H1 (cell line): ENCODE data around the gene OR10AD1. TPM values are rescaled to one million over a fixed set of nuclear protein-coding genes. Genes with fewer than 3 reads are reported as not detected.

ENCODE experiments used
- CTCF ChIA-PET: fragments of 300-600 bp; sonication (Branson Sonifier 250); formaldehyde crosslinking; loops from one replicate; lab custom pipeline; 2021; ENCODE audit not compliant: partially characterized antibody; lab: Charles Lee
- POLR2A ChIA-PET: fragments of 300-600 bp; sonication (Branson Sonifier 250); formaldehyde crosslinking; loops from one replicate; lab custom pipeline; 2021; ENCODE audit warnings: inconsistent platforms; ENCODE audit not compliant: partially characterized antibody; lab: Charles Lee
- DNase-seq, 2 experiments: peaks; one replicate each; pipeline versions ENCODE4 v3.0.0 to v3.0.0-alpha.2; 2010 to 2022; ENCODE audit warnings: low spot score in 2 of 2, low read depth in 1 of 2, mixed read lengths in 1 of 2
- FAIRE-seq: peaks from 2 replicates; lab custom pipeline; 2011; peaks lifted over from hg19 to GRCh38; lab: Jason Lieb, UNC
- H2AFZ ChIP-seq: 2 replicates; pipeline ENCODE4 v1.8.1; 2012; ENCODE audit warnings: low read length, inconsistent platforms
- H2AK5ac ChIP-seq: 2 replicates; pipeline ENCODE4 v1.6.1; 2013; ENCODE audit warnings: low read depth, low read length
- H2BK120ac ChIP-seq: replicated peaks from 2 replicates; pipeline ENCODE3; 2013; ENCODE audit warnings: low read depth, low read length, inconsistent platforms
- H2BK12ac ChIP-seq: 2 replicates; pipeline ENCODE4 v1.6.1; 2013; ENCODE audit warnings: low read depth, low read length
- H2BK15ac ChIP-seq: 2 replicates; pipeline ENCODE4 v1.6.1; 2013; ENCODE audit warnings: low read length
- H2BK20ac ChIP-seq: 2 replicates; pipeline ENCODE4 v1.6.1; 2013; ENCODE audit warnings: low read length
- H2BK5ac ChIP-seq: 2 replicates; pipeline ENCODE4 v1.6.1; 2013; ENCODE audit warnings: low read depth, low read length
- H3K14ac ChIP-seq: 2 replicates; pipeline ENCODE4 v1.6.1; 2013; ENCODE audit warnings: inconsistent platforms; ENCODE audit not compliant: insufficient read length
- H3K18ac ChIP-seq: 2 replicates; pipeline ENCODE4 v1.6.1; 2013; ENCODE audit warnings: low read length; ENCODE audit errors: extremely low read depth
- H3K23ac ChIP-seq: 2 replicates; pipeline ENCODE4 v1.6.1; 2013; ENCODE audit warnings: inconsistent platforms; ENCODE audit not compliant: insufficient read length
- H3K23me2 ChIP-seq: 2 replicates; pipeline ENCODE4 v1.6.1; 2013; ENCODE audit warnings: low read depth, low read length
- H3K27ac ChIP-seq: 2 replicates; pipeline ENCODE4 v1.6.1; 2011; ENCODE audit warnings: low read depth, low read length, inconsistent platforms
- H3K27me3 ChIP-seq, 4 experiments: replicated peaks in 1 of 4; 1 replicate in 1 of 4; 2 replicates in 3 of 4; pipeline versions ENCODE4 v1.6.1 to v1.8.1; 2011 to 2013; ENCODE audit warnings: low read length in 3 of 4, mild to moderate bottlenecking in 3 of 4, inconsistent platforms in 2 of 4, mixed read lengths in 2 of 4, moderate library complexity in 1 of 4; ENCODE audit not compliant: control insufficient read depth in 3 of 4, insufficient read depth in 3 of 4; ENCODE audit errors: extremely low read depth in 1 of 4
- H3K36me3 ChIP-seq, 4 experiments: 2 replicates each; pipeline versions ENCODE4 v1.6.1 to v1.8.1; 2011 to 2013; ENCODE audit warnings: mild to moderate bottlenecking in 4 of 4, low read length in 3 of 4, moderate library complexity in 2 of 4, control low read depth in 1 of 4, inconsistent platforms in 1 of 4; ENCODE audit not compliant: insufficient read depth in 4 of 4, control insufficient read depth in 2 of 4
- H3K4ac ChIP-seq: replicated peaks from 2 replicates; pipeline ENCODE3; 2013; ENCODE audit warnings: low read length, low read depth, mixed read lengths, inconsistent platforms; ENCODE audit not compliant: insufficient read length
- H3K4me1 ChIP-seq, 4 experiments: replicated peaks in 1 of 4; 1 replicate in 1 of 4; 2 replicates in 3 of 4; pipeline versions ENCODE4 v1.6.1 to v1.8.1; 2011 to 2013; ENCODE audit warnings: low read length in 3 of 4, inconsistent platforms in 2 of 4, mixed read lengths in 1 of 4; ENCODE audit not compliant: insufficient read depth in 4 of 4, control insufficient read depth in 3 of 4
- H3K4me2 ChIP-seq, 2 experiments: 2 replicates each; pipeline versions ENCODE4 v1.6.1 to v1.8.1; 2011 to 2013; ENCODE audit warnings: low read depth in 2 of 2, low read length in 2 of 2, control low read depth in 1 of 2, inconsistent platforms in 1 of 2, mild to moderate bottlenecking in 1 of 2; ENCODE audit not compliant: insufficient read depth in 1 of 2
- H3K4me3 ChIP-seq, 4 experiments: fragments of 200-600, 300-600 bp in 1 of 4; sonication (generic), shearing (Covaris generic), sonication (Bioruptor Twin) in 1 of 4; 2 replicates each; pipeline versions ENCODE4 v1.5.1 to v1.8.1; 2011 to 2016; ENCODE audit warnings: low read length in 4 of 4, low read depth in 3 of 4, control low read depth in 2 of 4, inconsistent platforms in 2 of 4, mild to moderate bottlenecking in 2 of 4, mixed read lengths in 1 of 4, moderate library complexity in 1 of 4; ENCODE audit not compliant: insufficient read depth in 2 of 4; ENCODE audit errors: extremely low read depth in 1 of 4
- H3K56ac ChIP-seq: replicated peaks from 2 replicates; pipeline ENCODE3; 2013; ENCODE audit warnings: low read depth, mild to moderate bottlenecking, mixed read lengths, low read length, inconsistent platforms; ENCODE audit not compliant: insufficient read length
- H3K79me1 ChIP-seq: 2 replicates; pipeline ENCODE4 v1.6.1; 2013; ENCODE audit warnings: low read depth, low read length, control low read depth
- H3K79me2 ChIP-seq, 2 experiments: 2 replicates each; pipeline versions ENCODE4 v1.6.1 to v1.8.1; 2012 to 2013; ENCODE audit warnings: low read length in 2 of 2, mild to moderate bottlenecking in 2 of 2, inconsistent platforms in 1 of 2; ENCODE audit not compliant: insufficient read depth in 2 of 2, control insufficient read depth in 1 of 2
- H3K9ac ChIP-seq, 4 experiments: replicated peaks in 1 of 4; 1 replicate in 1 of 4; 2 replicates in 3 of 4; pipeline versions ENCODE4 v1.6.1 to v1.8.1; 2011 to 2013; ENCODE audit warnings: low read depth in 3 of 4, low read length in 3 of 4, control low read depth in 2 of 4, mild to moderate bottlenecking in 2 of 4, moderate library complexity in 2 of 4, inconsistent platforms in 1 of 4; ENCODE audit errors: extremely low read depth in 1 of 4
- H3K9me3 ChIP-seq, 2 experiments: 2 replicates each; pipeline versions ENCODE4 v1.6.1 to v1.8.1; 2012 to 2013; ENCODE audit warnings: mild to moderate bottlenecking in 2 of 2, moderate library complexity in 2 of 2, control low read depth in 1 of 2, inconsistent platforms in 1 of 2, low read depth in 1 of 2, low read length in 1 of 2, mixed read lengths in 1 of 2; ENCODE audit not compliant: insufficient read depth in 2 of 2
- H4K20me1 ChIP-seq, 2 experiments: replicated peaks in 1 of 2; 2 replicates each; pipeline versions ENCODE3 to v1.8.1; 2011 to 2013; ENCODE audit warnings: inconsistent platforms in 2 of 2, low read length in 2 of 2, mild to moderate bottlenecking in 1 of 2; ENCODE audit not compliant: insufficient read depth in 2 of 2, control insufficient read depth in 1 of 2
- H4K5ac ChIP-seq: 2 replicates; pipeline ENCODE4 v1.6.1; 2013; ENCODE audit warnings: low read length, low read depth, mixed read lengths, inconsistent platforms; ENCODE audit not compliant: insufficient read length
- H4K8ac ChIP-seq: 2 replicates; pipeline ENCODE4 v1.8.0; 2013; ENCODE audit warnings: mild to moderate bottlenecking, moderate library complexity, low read length, inconsistent platforms; ENCODE audit not compliant: insufficient read depth; ENCODE audit errors: extremely low read depth
- H4K91ac ChIP-seq: replicated peaks from 2 replicates; pipeline ENCODE3; 2013; ENCODE audit warnings: low read length, mixed read lengths, inconsistent platforms; ENCODE audit not compliant: insufficient read length
- CBX8 ChIP-seq: fragments of 300-800, 300-1000 bp; sonication (generic); IDR thresholded peaks from 2 replicates; pipeline ENCODE4 v1.7.1; 2016; ENCODE audit warnings: low read depth, low read length, borderline replicate concordance
- CHD2 ChIP-seq: IDR thresholded peaks from 2 replicates; pipeline ENCODE4 v1.6.1; 2012; ENCODE audit warnings: low read length, improper control_type of control experiment
- EZH2 ChIP-seq: fragments of 200-600 bp; sonication (generic); IDR thresholded peaks from 2 replicates; pipeline ENCODE4 v1.7.1; 2012; ENCODE audit warnings: low read depth, mild to moderate bottlenecking, moderate library complexity, low read length, inconsistent platforms; ENCODE audit not compliant: severe bottlenecking
- HDAC2 ChIP-seq, 2 experiments: fragments of 300-600 bp in 1 of 2; sonication (generic) in 1 of 2; IDR thresholded peaks; 2 replicates each; pipeline ENCODE4 v1.6.1; 2011 to 2012; ENCODE audit warnings: low read depth in 2 of 2, low read length in 2 of 2, mild to moderate bottlenecking in 2 of 2, moderate library complexity in 2 of 2, borderline replicate concordance in 1 of 2, inconsistent platforms in 1 of 2
- JUND ChIP-seq: IDR thresholded peaks from 2 replicates; pipeline ENCODE4 v1.6.1; 2011; ENCODE audit warnings: mild to moderate bottlenecking, improper control_type of control experiment, low read length
- KDM4A ChIP-seq: IDR thresholded peaks from one replicate; pipeline ENCODE4 v1.7.1; 2012; ENCODE audit warnings: low read depth, mild to moderate bottlenecking, moderate library complexity, low read length, inconsistent platforms; ENCODE audit not compliant: severe bottlenecking
- MAFK ChIP-seq: IDR thresholded peaks from 2 replicates; pipeline ENCODE4 v1.6.1; 2012; ENCODE audit warnings: low read depth, mild to moderate bottlenecking, improper control_type of control experiment, low read length
- POLR2A ChIP-seq, 2 experiments: IDR thresholded peaks; 1 replicate in 1 of 2; 2 replicates in 1 of 2; pipeline ENCODE4 v1.6.1; 2011; ENCODE audit warnings: low read depth in 2 of 2, low read length in 2 of 2, mild to moderate bottlenecking in 2 of 2; ENCODE audit errors: control extremely low read depth in 1 of 2
- RXRA ChIP-seq: IDR thresholded peaks from 2 replicates; pipeline ENCODE4 v1.6.1; 2011; ENCODE audit warnings: low read depth, mild to moderate bottlenecking, low read length, moderate library complexity; ENCODE audit not compliant: insufficient read depth
- WGBS, 2 experiments: shearing (Covaris generic) in 1 of 2; methylation state at CpG; one replicate each; pipeline versions ENCODE4 v1.1.6 to v1.1.7; 2013 to 2015; ENCODE audit warnings: low lambda C conversion rate in 2 of 2, mixed read lengths in 2 of 2, inconsistent platforms in 1 of 2, low coverage in 1 of 2, missing lambda C conversion rate in 1 of 2; ENCODE audit not compliant: insufficient replicate concordance in 2 of 2, insufficient coverage in 1 of 2, insufficient read length in 1 of 2; ENCODE audit errors: extremely low coverage in 1 of 2, missing lambda C conversion rate in 1 of 2; 5-methylcytosine and 5-hydroxymethylcytosine counted together
- polyA plus RNA-seq, 7 experiments: library from polyadenylated mRNA; depleted of rRNA in 3 of 7; stranded (reverse) in 5 of 7; unstranded in 2 of 7; fragments of >200 nt in 5 of 7; fragments of 200-250 nt in 2 of 7; gene quantifications; 1 replicate in 5 of 7; 2 replicates in 1 of 7; 4 replicates in 1 of 7; pipeline versions ENCODE4 v1.2.1 to v1.2.3, GENCODE V29; 2011 to 2013; ENCODE audit warnings: missing spikeins in 2 of 7, mixed read lengths in 2 of 7
- total RNA-seq: library from RNA; stranded (reverse); fragmentation: NEBNext Ultra II Directional; extraction: Animal tissue kit (Norgen Biotek cat#: 25700); gene quantifications from 2 replicates; pipeline ENCODE4 v1.2.1, GENCODE V29; 2021
- TF ChIP-seq, protein P1 (sequence below): IDR thresholded peaks from 2 replicates; pipeline ENCODE4 v1.6.1; 2012; ENCODE audit warnings: inconsistent platforms

Gene OR10AD1
- total and polyA plus RNA-seq, 2 of the 8 experiments (the other 6 are each of a cell fraction or from before 2014, with no cell fraction given) = not detected

- Histone ChIP-seq H3K9me3 (no peaks in the 10 kb centered on the region), H3K23me2 (peaks cover 4% of the 10 kb centered on the region; the same call in 1 of the 2 replicates), H3K56ac (no peak within 1 kb of the TSS), H2BK5ac (peak within 1 kb of the TSS; percentile 27; the same call in 1 of the 2 replicates), H3K18ac (peak within 1 kb of the TSS; percentile 13), H3K4me3 (peak within 1 kb of the TSS; percentile 86 to 94 (median 92)), H2BK20ac (no peak within 1 kb of the TSS), H3K23ac (no peak within 1 kb of the TSS), H3K27ac (no peak within 1 kb of the TSS), H3K14ac (no peak within 1 kb of the TSS), H2BK12ac (peak within 1 kb of the TSS; percentile 23; the same call in 1 of the 2 replicates), H4K91ac (no peak within 1 kb of the TSS), H3K4ac (no peak within 1 kb of the TSS), H2AFZ (peak within 1 kb of the TSS; percentile 98), H3K4me1 (peaks cover 0 to 5% (median under 1%) of the 10 kb centered on the region in 4 experiments; a peak in 2 of 7 replicates), H4K5ac (peak within 1 kb of the TSS; percentile 69), H3K79me1 (no peaks in the 10 kb centered on the region), H2BK15ac (0 out of 2 replicates have a peak within 1 kb of the TSS, but pooled peaks have one; percentile 19), H3K27me3 (no peaks in the 10 kb centered on the region), H3K79me2 (no peaks in the 10 kb centered on the region), H4K20me1 (no peaks in the 10 kb centered on the region), H3K9ac (peak within 1 kb of the TSS in 3 of 4 experiments; percentile 43 to 70 (median 51); a peak in 5 of 7 replicates), H3K36me3 (no peaks in the 10 kb centered on the region), H4K8ac (peak within 1 kb of the TSS; percentile 41), H2AK5ac (no peak within 1 kb of the TSS), H2BK120ac (no peak within 1 kb of the TSS), H3K4me2 (peak within 1 kb of the TSS; percentile 63 to 85)
- ChIA-PET CTCF (interaction anchor here (0.6 to 3.6 kb wide), 20 partner anchors 11 to 470 kb away, joined by 3 to 16 read pairs (median 5); partner anchors contain the start of genes PFKM and TMEM106C), POLR2A (interaction anchor here (0.7 to 3.1 kb wide), 16 partner anchors 9 to 451 kb away, joined by 3 to 21 read pairs (median 5); partner anchors contain the start of genes CCDC184, PFKM, RPAP3 and SENP1)
- 2% methylated on average over 43 of the region's 56 CpGs; no CpG with 5 or more reads in 1 of the 2 experiments for WGBS, 2 experiments
- DNase-seq (peak; percentile 96 to 99), FAIRE-seq (peak; percentile 70)
- TF ChIP-seq POLR2A (IDR thresholded peaks at IDR 0.05; ENCODE audit: control extremely low read depth in 1 of 2, low read depth in 2 of 2, low read length in 2 of 2) (peak in 1 of 2 experiments; percentile 64; a peak in 1 of 3 replicates), MAFK (no peak), HDAC2 (IDR thresholded peaks at IDR 0.05; ENCODE audit: borderline replicate concordance in 1 of 2, low read depth in 2 of 2, low read length in 2 of 2) (peak in 1 of 2 experiments; percentile 94; a peak in 1 of 4 replicates), KDM4A (peak; percentile 61), CBX8 (no peak), RXRA (no peak), CHD2 (peak; percentile 75), EZH2 (peak; percentile 30), JUND (no peak)
- TF ChIP-seq, protein P1, sequence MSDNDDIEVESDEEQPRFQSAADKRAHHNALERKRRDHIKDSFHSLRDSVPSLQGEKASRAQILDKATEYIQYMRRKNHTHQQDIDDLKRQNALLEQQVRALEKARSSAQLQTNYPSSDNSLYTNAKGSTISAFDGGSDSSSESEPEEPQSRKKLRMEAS = no peak
Measured at GRCh38 chr12:48157018-48157888, 45.8 kb downstream of the OR10AD1 start, which contains the start of gene ASB8. ASB8 (minus strand) TSS chr12:48157515; CDS start chr12:48153496, 4,019 bp downstream.
